Suprapubic skin (tissue), 3 donors: ENCODE results near the gene PSMG1.
A peak's percentile ranks its signal among the peaks of the same experiment; 100 is the strongest.
"Not testable (repeated sequence)": the region's sequence is repeated elsewhere in the genome, so short reads cannot be mapped to it uniquely, and the experiment has no call there.

Source experiments
- POLR2A ChIP-seq, 2 donors: fragments of 450-650 bp; IDR thresholded peaks; one replicate each; pipeline ENCODE4 v1.6.1; 2017; ENCODE audit warnings: antibody characterized with exemption in 2 of 2, mild to moderate bottlenecking in 2 of 2, moderate library complexity in 2 of 2
- TF ChIP-seq, protein P1 (sequence below), 2 donors: fragments of 200-600 bp in 1 of 2; fragments of 450-650 bp in 1 of 2; sonication (generic) in 1 of 2; IDR thresholded peaks; one replicate each; pipeline ENCODE4 v1.5.1; 2016 to 2019; ENCODE audit warnings: antibody characterized with exemption in 2 of 2, mild to moderate bottlenecking in 1 of 2, moderate library complexity in 1 of 2

DNA sequence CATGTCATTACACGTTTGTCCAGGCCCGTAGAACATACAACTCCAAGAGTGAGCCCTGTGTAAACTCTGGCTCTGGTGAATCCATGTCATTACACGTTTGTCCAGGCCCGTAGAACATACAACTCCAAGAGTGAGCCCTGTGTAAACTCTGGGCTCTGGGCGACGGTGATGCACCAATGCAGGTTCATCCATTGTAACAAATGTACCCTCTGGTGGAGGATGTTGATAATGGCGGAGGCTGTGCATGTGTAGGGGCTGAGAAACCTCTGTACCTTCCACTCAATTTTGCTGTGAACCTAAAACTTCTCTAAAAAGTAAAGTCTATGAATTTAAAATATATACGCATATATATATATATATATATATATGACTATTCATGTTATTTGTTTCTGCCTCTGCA lies 47.1 kb downstream of the PSMG1 start:
- TF ChIP-seq, protein P1, sequence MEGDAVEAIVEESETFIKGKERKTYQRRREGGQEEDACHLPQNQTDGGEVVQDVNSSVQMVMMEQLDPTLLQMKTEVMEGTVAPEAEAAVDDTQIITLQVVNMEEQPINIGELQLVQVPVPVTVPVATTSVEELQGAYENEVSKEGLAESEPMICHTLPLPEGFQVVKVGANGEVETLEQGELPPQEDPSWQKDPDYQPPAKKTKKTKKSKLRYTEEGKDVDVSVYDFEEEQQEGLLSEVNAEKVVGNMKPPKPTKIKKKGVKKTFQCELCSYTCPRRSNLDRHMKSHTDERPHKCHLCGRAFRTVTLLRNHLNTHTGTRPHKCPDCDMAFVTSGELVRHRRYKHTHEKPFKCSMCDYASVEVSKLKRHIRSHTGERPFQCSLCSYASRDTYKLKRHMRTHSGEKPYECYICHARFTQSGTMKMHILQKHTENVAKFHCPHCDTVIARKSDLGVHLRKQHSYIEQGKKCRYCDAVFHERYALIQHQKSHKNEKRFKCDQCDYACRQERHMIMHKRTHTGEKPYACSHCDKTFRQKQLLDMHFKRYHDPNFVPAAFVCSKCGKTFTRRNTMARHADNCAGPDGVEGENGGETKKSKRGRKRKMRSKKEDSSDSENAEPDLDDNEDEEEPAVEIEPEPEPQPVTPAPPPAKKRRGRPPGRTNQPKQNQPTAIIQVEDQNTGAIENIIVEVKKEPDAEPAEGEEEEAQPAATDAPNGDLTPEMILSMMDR (IDR thresholded peaks at IDR 0.05): peak in 1 of 2 donors; percentile 29
- not testable (repeated sequence) for TF ChIP-seq POLR2A (IDR thresholded peaks at IDR 0.05)
